HEK293 (cell line): ENCODE results near the gene STX1B.

ENCODE experiments used
- CTCF ChIA-PET: fragments of 350-600 bp; formaldehyde crosslinking; extraction: SDS; loops from one replicate; lab custom pipeline; 2021; ENCODE audit warnings: antibody characterized with exemption; lab: Yijun Ruan, JAX
- POLR2A ChIA-PET: fragments of 300-600 bp; formaldehyde crosslinking; extraction: SDS; loops from one replicate; lab custom pipeline; 2020; ENCODE audit warnings: antibody characterized with exemption, inconsistent platforms; lab: Yijun Ruan, JAX
- H3K27ac ChIP-seq: fragments of 200-500 bp; sonication (Bioruptor generic); 2 replicates; pipeline ENCODE4 v1.5.1; 2014; ENCODE audit warnings: low read depth, low read length, control low read depth, inconsistent platforms; ENCODE audit errors: extremely low read depth
- H3K36me3 ChIP-seq, 2 experiments: fragments of 200-500 bp in 1 of 2; sonication (Bioruptor generic) in 1 of 2; 1 replicate in 1 of 2; 2 replicates in 1 of 2; pipeline ENCODE4 v1.5.1; 2014 to 2017; ENCODE audit warnings: inconsistent platforms in 2 of 2, low read length in 2 of 2; ENCODE audit not compliant: control insufficient read depth in 2 of 2, insufficient read depth in 1 of 2
- H3K4me1 ChIP-seq: fragments of 200-500 bp; sonication (Bioruptor generic); 2 replicates; pipeline ENCODE4 v1.5.1; 2014; ENCODE audit warnings: mild to moderate bottlenecking, low read length, inconsistent platforms; ENCODE audit not compliant: control insufficient read depth, insufficient read depth
- H3K4me3 ChIP-seq: 2 replicates; pipeline ENCODE4 v1.5.1; 2011; ENCODE audit warnings: low read depth, mild to moderate bottlenecking, control low read depth, low read length, moderate library complexity
- H3K9me3 ChIP-seq: fragments of 200-500 bp; sonication (Bioruptor generic); 2 replicates; pipeline ENCODE4 v1.5.1; 2014; ENCODE audit warnings: low read depth, low read length, inconsistent platforms; ENCODE audit not compliant: control insufficient read depth, insufficient read depth
- GFI1B ChIP-seq: fragments of 450-650 bp; formaldehyde crosslinking; IDR thresholded peaks from 2 replicates; pipeline ENCODE4 v1.5.1; 2016; ENCODE audit warnings: missing biosample characterization, missing genetic modification characterization
- GLIS2 ChIP-seq: fragments of 450-650 bp; formaldehyde crosslinking; IDR thresholded peaks from 2 replicates; pipeline ENCODE4 v1.5.1; 2016; ENCODE audit warnings: missing biosample characterization, missing genetic modification characterization
- PRDM4 ChIP-seq: fragments of 450-650 bp; formaldehyde crosslinking; IDR thresholded peaks from 2 replicates; pipeline ENCODE4 v1.5.1; 2017; ENCODE audit warnings: missing biosample characterization, missing genetic modification characterization
- ZFP37 ChIP-seq: fragments of 450-650 bp; formaldehyde crosslinking; IDR thresholded peaks from 2 replicates; pipeline ENCODE4 v1.5.1; 2016; ENCODE audit warnings: missing biosample characterization, missing genetic modification characterization
- ZFP41 ChIP-seq: fragments of 450-650 bp; formaldehyde crosslinking; IDR thresholded peaks from 2 replicates; pipeline ENCODE4 v1.5.1; 2016; ENCODE audit warnings: missing biosample characterization, missing genetic modification characterization, borderline replicate concordance
- ZNF132 ChIP-seq: fragments of 450-650 bp; formaldehyde crosslinking; IDR thresholded peaks from 2 replicates; pipeline ENCODE4 v1.5.1; 2017; ENCODE audit warnings: missing biosample characterization, missing genetic modification characterization, borderline replicate concordance
- ZNF2 ChIP-seq: fragments of 450-650 bp; formaldehyde crosslinking; IDR thresholded peaks from 2 replicates; pipeline ENCODE4 v1.5.1; 2016; ENCODE audit warnings: missing biosample characterization, missing genetic modification characterization
- ZNF324 ChIP-seq: fragments of 450-650 bp; formaldehyde crosslinking; IDR thresholded peaks from 2 replicates; pipeline ENCODE4 v1.5.1; 2016; ENCODE audit warnings: missing biosample characterization, missing genetic modification characterization
- ZNF335 ChIP-seq: fragments of 450-650 bp; formaldehyde crosslinking; conservative IDR thresholded peaks from 2 replicates; pipeline ENCODE4 v1.5.1; 2016; ENCODE audit warnings: missing biosample characterization, missing genetic modification characterization
- ZNF354C ChIP-seq: fragments of 450-650 bp; formaldehyde crosslinking; IDR thresholded peaks from 2 replicates; pipeline ENCODE4 v1.5.1; 2016; ENCODE audit warnings: missing biosample characterization, missing genetic modification characterization, low read depth, borderline replicate concordance
- ZNF571 ChIP-seq: fragments of 450-650 bp; formaldehyde crosslinking; IDR thresholded peaks from 2 replicates; pipeline ENCODE4 v1.5.0; 2017; ENCODE audit warnings: missing biosample characterization, missing genetic modification characterization
- ZNF600 ChIP-seq: fragments of 450-650 bp; formaldehyde crosslinking; IDR thresholded peaks from 2 replicates; pipeline ENCODE4 v1.5.1; 2016; ENCODE audit warnings: missing biosample characterization, missing genetic modification characterization
- TF ChIP-seq, protein P1 (sequence below): fragments of 450-650 bp; formaldehyde crosslinking; IDR thresholded peaks from 2 replicates; pipeline ENCODE4 v1.5.1; 2016; ENCODE audit warnings: missing biosample characterization, missing genetic modification characterization, borderline replicate concordance
- TF ChIP-seq, protein P2 (sequence below): fragments of 450-650 bp; formaldehyde crosslinking; IDR thresholded peaks from 2 replicates; pipeline ENCODE4 v1.5.1; 2016; ENCODE audit warnings: missing biosample characterization, missing genetic modification characterization

The STX1B gene

GRCh38 chr16:31010585-31011325, at the start of gene STX1B:
Gene STX1B (minus strand): TSS chr16:31010638. CDS start chr16:31010396, 242 bp downstream.
- ChIA-PET POLR2A (interaction anchor here (0.6 kb wide), 1 partner anchor 424 kb away, joined by 3 read pairs; no protein-coding TSS in a partner anchor), CTCF (interaction anchor here (0.7 kb wide), 1 partner anchor 11 kb away, joined by 4 read pairs; no protein-coding TSS in a partner anchor)
- TF ChIP-seq ZNF335 (peak; percentile 38; the same call in 1 of the 2 replicates), ZNF324 (tag by site-specific recombination) (no peak), ZNF600 (tag by site-specific recombination) (no peak), ZFP41 (tag by site-specific recombination) (no peak), ZNF2 (tag by site-specific recombination) (no peak), PRDM4 (tag by site-specific recombination) (no peak), GLIS2 (tag by site-specific recombination) (peak; percentile 34; the same call in 1 of the 2 replicates)
- TF ChIP-seq, protein P1, sequence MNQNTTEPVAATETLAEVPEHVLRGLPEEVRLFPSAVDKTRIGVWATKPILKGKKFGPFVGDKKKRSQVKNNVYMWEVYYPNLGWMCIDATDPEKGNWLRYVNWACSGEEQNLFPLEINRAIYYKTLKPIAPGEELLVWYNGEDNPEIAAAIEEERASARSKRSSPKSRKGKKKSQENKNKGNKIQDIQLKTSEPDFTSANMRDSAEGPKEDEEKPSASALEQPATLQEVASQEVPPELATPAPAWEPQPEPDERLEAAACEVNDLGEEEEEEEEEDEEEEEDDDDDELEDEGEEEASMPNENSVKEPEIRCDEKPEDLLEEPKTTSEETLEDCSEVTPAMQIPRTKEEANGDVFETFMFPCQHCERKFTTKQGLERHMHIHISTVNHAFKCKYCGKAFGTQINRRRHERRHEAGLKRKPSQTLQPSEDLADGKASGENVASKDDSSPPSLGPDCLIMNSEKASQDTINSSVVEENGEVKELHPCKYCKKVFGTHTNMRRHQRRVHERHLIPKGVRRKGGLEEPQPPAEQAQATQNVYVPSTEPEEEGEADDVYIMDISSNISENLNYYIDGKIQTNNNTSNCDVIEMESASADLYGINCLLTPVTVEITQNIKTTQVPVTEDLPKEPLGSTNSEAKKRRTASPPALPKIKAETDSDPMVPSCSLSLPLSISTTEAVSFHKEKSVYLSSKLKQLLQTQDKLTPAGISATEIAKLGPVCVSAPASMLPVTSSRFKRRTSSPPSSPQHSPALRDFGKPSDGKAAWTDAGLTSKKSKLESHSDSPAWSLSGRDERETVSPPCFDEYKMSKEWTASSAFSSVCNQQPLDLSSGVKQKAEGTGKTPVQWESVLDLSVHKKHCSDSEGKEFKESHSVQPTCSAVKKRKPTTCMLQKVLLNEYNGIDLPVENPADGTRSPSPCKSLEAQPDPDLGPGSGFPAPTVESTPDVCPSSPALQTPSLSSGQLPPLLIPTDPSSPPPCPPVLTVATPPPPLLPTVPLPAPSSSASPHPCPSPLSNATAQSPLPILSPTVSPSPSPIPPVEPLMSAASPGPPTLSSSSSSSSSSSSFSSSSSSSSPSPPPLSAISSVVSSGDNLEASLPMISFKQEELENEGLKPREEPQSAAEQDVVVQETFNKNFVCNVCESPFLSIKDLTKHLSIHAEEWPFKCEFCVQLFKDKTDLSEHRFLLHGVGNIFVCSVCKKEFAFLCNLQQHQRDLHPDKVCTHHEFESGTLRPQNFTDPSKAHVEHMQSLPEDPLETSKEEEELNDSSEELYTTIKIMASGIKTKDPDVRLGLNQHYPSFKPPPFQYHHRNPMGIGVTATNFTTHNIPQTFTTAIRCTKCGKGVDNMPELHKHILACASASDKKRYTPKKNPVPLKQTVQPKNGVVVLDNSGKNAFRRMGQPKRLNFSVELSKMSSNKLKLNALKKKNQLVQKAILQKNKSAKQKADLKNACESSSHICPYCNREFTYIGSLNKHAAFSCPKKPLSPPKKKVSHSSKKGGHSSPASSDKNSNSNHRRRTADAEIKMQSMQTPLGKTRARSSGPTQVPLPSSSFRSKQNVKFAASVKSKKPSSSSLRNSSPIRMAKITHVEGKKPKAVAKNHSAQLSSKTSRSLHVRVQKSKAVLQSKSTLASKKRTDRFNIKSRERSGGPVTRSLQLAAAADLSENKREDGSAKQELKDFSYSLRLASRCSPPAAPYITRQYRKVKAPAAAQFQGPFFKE: no peak
- TF ChIP-seq, protein P2, sequence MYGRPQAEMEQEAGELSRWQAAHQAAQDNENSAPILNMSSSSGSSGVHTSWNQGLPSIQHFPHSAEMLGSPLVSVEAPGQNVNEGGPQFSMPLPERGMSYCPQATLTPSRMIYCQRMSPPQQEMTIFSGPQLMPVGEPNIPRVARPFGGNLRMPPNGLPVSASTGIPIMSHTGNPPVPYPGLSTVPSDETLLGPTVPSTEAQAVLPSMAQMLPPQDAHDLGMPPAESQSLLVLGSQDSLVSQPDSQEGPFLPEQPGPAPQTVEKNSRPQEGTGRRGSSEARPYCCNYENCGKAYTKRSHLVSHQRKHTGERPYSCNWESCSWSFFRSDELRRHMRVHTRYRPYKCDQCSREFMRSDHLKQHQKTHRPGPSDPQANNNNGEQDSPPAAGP: 0 out of 2 replicates have a peak, but pooled peaks have one; percentile 24

DNA sequence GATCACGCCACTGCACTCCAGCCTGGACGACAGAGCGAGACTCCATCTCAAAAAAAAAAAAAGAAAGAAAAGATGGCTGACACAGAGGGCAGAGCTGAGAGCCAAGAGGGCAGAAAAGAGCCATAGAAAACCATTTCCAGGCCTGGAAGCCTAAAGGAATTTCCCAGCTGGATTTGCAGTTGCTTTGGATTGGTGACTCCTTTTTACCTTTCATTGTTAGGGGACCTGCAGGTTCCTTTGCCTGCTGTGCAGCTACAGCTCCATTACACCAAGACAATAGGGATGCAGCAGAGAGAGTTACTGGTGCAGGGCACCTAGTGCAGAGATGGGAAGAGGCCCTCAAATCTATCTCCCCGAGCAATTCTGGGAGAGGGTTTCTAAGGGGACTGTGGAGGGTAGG, 45.2 kb upstream of the STX1B start:
- peaks cover 4 to 5% of the 10 kb centered on the region in 2 experiments; a peak in 2 of 3 replicates for H3K36me3 ChIP-seq
- ChIA-PET CTCF (no interaction called here), POLR2A (no interaction called here)
- no peak overlapping the region for H3K27ac ChIP-seq
- H3K9me3 ChIP-seq: no peaks in the 10 kb centered on the region
- no peak overlapping the region for H3K4me3 ChIP-seq
- H3K4me1 ChIP-seq: no peaks in the 10 kb centered on the region
- TF ChIP-seq ZNF132 (tag by site-specific recombination): no peak
- no peak for TF ChIP-seq ZFP41 (tag by site-specific recombination)
- TF ChIP-seq ZNF571 (tag by site-specific recombination): no peak
- no peak for TF ChIP-seq ZFP37 (tag by site-specific recombination)
- no peak for TF ChIP-seq GFI1B (tag by site-specific recombination)
- no peak for TF ChIP-seq ZNF354C (tag by site-specific recombination)

More at GRCh38 chr16:31010585-31011325, at the start of gene STX1B:
- no peaks in the 10 kb centered on the region for H3K36me3 ChIP-seq
- no peak within 1 kb of the TSS; the same call in 1 of the 2 replicates for H3K4me3 ChIP-seq
- H3K4me1 ChIP-seq: no peaks in the 10 kb centered on the region
- no peak within 1 kb of the TSS for H3K27ac ChIP-seq
- H3K9me3 ChIP-seq: no peaks in the 10 kb centered on the region
